Liver (tissue), 9 donors: ENCODE results near the gene ATR. TPM values are rescaled to one million over a fixed set of nuclear protein-coding genes. Genes with fewer than 3 reads are reported as not detected.

Experiments used
- DNase-seq: peaks from one replicate; pipeline ENCODE4 v3.0.0-alpha.2; 2017; ENCODE audit warnings: low spot score
- H3K27ac ChIP-seq, 2 donors: one replicate each; pipeline ENCODE4 v1.7.0; 2013; ENCODE audit warnings: inconsistent platforms in 2 of 2, low read length in 2 of 2, control low read depth in 1 of 2, low read depth in 1 of 2, mild to moderate bottlenecking in 1 of 2
- H3K27me3 ChIP-seq, 4 donors: one replicate each; pipeline versions ENCODE4 v1.6.1 to v1.7.0; 2013; ENCODE audit warnings: low read length in 3 of 4, inconsistent platforms in 1 of 4, mild to moderate bottlenecking in 1 of 4, moderate library complexity in 1 of 4; ENCODE audit not compliant: control insufficient read depth in 4 of 4, insufficient read depth in 4 of 4
- H3K36me3 ChIP-seq, 4 donors: one replicate each; pipeline versions ENCODE4 v1.6.1 to v1.7.0; 2013; ENCODE audit warnings: low read length in 3 of 4, mild to moderate bottlenecking in 3 of 4, low read depth in 1 of 4, moderate library complexity in 1 of 4; ENCODE audit not compliant: control insufficient read depth in 4 of 4, insufficient read depth in 3 of 4
- H3K4me1 ChIP-seq, 4 donors: one replicate each; pipeline versions ENCODE4 v1.6.1 to v1.7.0; 2013; ENCODE audit warnings: low read length in 3 of 4, mild to moderate bottlenecking in 3 of 4, moderate library complexity in 1 of 4; ENCODE audit not compliant: control insufficient read depth in 4 of 4, insufficient read depth in 4 of 4
- H3K4me3 ChIP-seq, 3 donors: one replicate each; pipeline versions ENCODE4 v1.6.1 to v1.7.0; 2013; ENCODE audit warnings: low read length in 3 of 3, control low read depth in 1 of 3, low read depth in 1 of 3, mild to moderate bottlenecking in 1 of 3
- H3K9ac ChIP-seq, 2 donors: one replicate each; pipeline ENCODE4 v1.7.0; 2013; ENCODE audit warnings: low read length in 2 of 2, mild to moderate bottlenecking in 2 of 2, moderate library complexity in 2 of 2, control low read depth in 1 of 2, low read depth in 1 of 2
- H3K9me3 ChIP-seq, 4 donors: one replicate each; pipeline versions ENCODE4 v1.6.1 to v1.7.0; 2013; ENCODE audit warnings: low read length in 3 of 4; ENCODE audit not compliant: control insufficient read depth in 4 of 4
- ATF3 ChIP-seq: IDR thresholded peaks from 2 replicates; pipeline ENCODE4 v1.6.1; 2016; ENCODE audit warnings: antibody characterized with exemption
- CTCF ChIP-seq: fragments of 150-350 bp; IDR thresholded peaks from 2 replicates; pipeline ENCODE4 v1.5.1; 2017; ENCODE audit warnings: improper control_type of control experiment, low read depth, low read length; ENCODE audit not compliant: missing input control
- EGR1 ChIP-seq, 2 donors: IDR thresholded peaks; 2 replicates each; pipeline ENCODE4 v1.6.1; 2016 to 2018; ENCODE audit warnings: antibody characterized with exemption in 2 of 2, low read depth in 2 of 2
- FOXA1 ChIP-seq: IDR thresholded peaks from 2 replicates; pipeline ENCODE4 v1.6.1; 2016; ENCODE audit warnings: antibody characterized with exemption
- FOXA2 ChIP-seq: IDR thresholded peaks from 2 replicates; pipeline ENCODE4 v1.6.1; 2016; ENCODE audit warnings: antibody characterized with exemption
- GABPA ChIP-seq, 2 donors: IDR thresholded peaks in 1 of 2; conservative IDR thresholded peaks in 1 of 2; 2 replicates each; pipeline ENCODE4 v1.6.1; 2016; ENCODE audit warnings: antibody characterized with exemption in 2 of 2, mild to moderate bottlenecking in 1 of 2, moderate library complexity in 1 of 2
- HNF4A ChIP-seq, 2 donors: conservative IDR thresholded peaks; 2 replicates each; pipeline ENCODE4 v1.6.1; 2016; ENCODE audit warnings: antibody characterized with exemption in 2 of 2, mild to moderate bottlenecking in 2 of 2
- HNF4G ChIP-seq: IDR thresholded peaks from 2 replicates; pipeline ENCODE4 v1.6.1; 2016; ENCODE audit warnings: antibody characterized with exemption
- JUND ChIP-seq, 2 donors: IDR thresholded peaks; 2 replicates each; pipeline ENCODE4 v1.6.1; 2016; ENCODE audit warnings: antibody characterized with exemption in 2 of 2
- MAX ChIP-seq: IDR thresholded peaks from 2 replicates; pipeline ENCODE4 v1.6.1; 2016; ENCODE audit warnings: antibody characterized with exemption
- NR2F2 ChIP-seq: IDR thresholded peaks from 2 replicates; pipeline ENCODE4 v1.6.1; 2016; ENCODE audit warnings: antibody characterized with exemption
- RAD21 ChIP-seq, 2 donors: IDR thresholded peaks; 2 replicates each; pipeline ENCODE4 v1.6.1; 2016; ENCODE audit warnings: antibody characterized with exemption in 2 of 2, mild to moderate bottlenecking in 2 of 2
- REST ChIP-seq: IDR thresholded peaks from 2 replicates; pipeline ENCODE4 v1.6.1; 2016; ENCODE audit warnings: antibody characterized with exemption, mild to moderate bottlenecking
- RXRA ChIP-seq, 2 donors: IDR thresholded peaks; 2 replicates each; pipeline ENCODE4 v1.6.1; 2017 to 2018; ENCODE audit warnings: antibody characterized with exemption in 2 of 2, mild to moderate bottlenecking in 1 of 2
- SP1 ChIP-seq: IDR thresholded peaks from 2 replicates; pipeline ENCODE4 v1.6.1; 2018; ENCODE audit warnings: antibody characterized with exemption, mild to moderate bottlenecking
- TAF1 ChIP-seq: conservative IDR thresholded peaks from 2 replicates; pipeline ENCODE4 v1.6.1; 2016; ENCODE audit warnings: antibody characterized with exemption, mild to moderate bottlenecking
- YY1 ChIP-seq: IDR thresholded peaks from 2 replicates; pipeline ENCODE4 v1.6.1; 2016; ENCODE audit warnings: antibody characterized with exemption, mild to moderate bottlenecking
- ZBTB33 ChIP-seq: IDR thresholded peaks from 2 replicates; pipeline ENCODE4 v1.6.1; 2016; ENCODE audit warnings: antibody characterized with exemption
- WGBS: extraction: QIAGEN DNeasy Blood & Tissue Kit; methylation state at CpG from one replicate; pipeline ENCODE4 v1.1.7; 2013; 5-methylcytosine and 5-hydroxymethylcytosine counted together
- polyA plus RNA-seq, 2 donors: library from polyadenylated mRNA; stranded (reverse) in 1 of 2; unstranded in 1 of 2; fragments of 200-250 nt in 1 of 2; fragments of >200 nt in 1 of 2; fragmentation: Nextera tagmentation in 1 of 2; extraction: Ambion mirVana in 1 of 2; gene quantifications; one replicate each; pipeline versions ENCODE4 v1.2.1 to v1.2.3, GENCODE V29; 2013 to 2015
- total RNA-seq, 2 donors: library from RNA; depleted of rRNA; stranded (reverse); fragments of >200 nt; gene quantifications; one replicate each; pipeline ENCODE4 v1.2.3, GENCODE V29; 2014
- donor health status: healthy.
- donor health status: healthy.
- donor health status: healthy.
- donor health status: healthy.
- donor health status: healthy.

ATR gene
- total and polyA plus RNA-seq, 4 donors, result 5.0 to 21.5 (median 12.1) TPM

- TF ChIP-seq NR2F2, result no peak
- no peak for TF ChIP-seq MAX
- TF ChIP-seq HNF4G, result no peak
- no peak for TF ChIP-seq GABPA (IDR thresholded peaks at IDR 0.05 in 1 of 2, conservative IDR thresholded peaks at IDR 0.05 in 1 of 2)
- no peak for TF ChIP-seq SP1
- no peak for TF ChIP-seq EGR1 (IDR thresholded peaks at IDR 0.05; ENCODE audit: low read depth in 2 of 2)
- no peak for TF ChIP-seq REST
- no peak for DNase-seq
- no peak overlapping the region for H3K4me3 ChIP-seq
Measured at GRCh38 chr3:142450881-142451280, 127.7 kb downstream of the ATR start.

GRCh38 chr3:142450189-142450588 lies 128.3 kb downstream of the ATR start:
- no peak for TF ChIP-seq FOXA2
- no peak for TF ChIP-seq CTCF
- no peak for TF ChIP-seq YY1
- no peak for TF ChIP-seq GABPA (IDR thresholded peaks at IDR 0.05 in 1 of 2, conservative IDR thresholded peaks at IDR 0.05 in 1 of 2)
- TF ChIP-seq HNF4G, result no peak
- no peak for TF ChIP-seq ATF3
- no peak for TF ChIP-seq REST
- no peak for TF ChIP-seq ZBTB33
- no peak for TF ChIP-seq NR2F2
- no peak for TF ChIP-seq EGR1 (IDR thresholded peaks at IDR 0.05; ENCODE audit: low read depth in 2 of 2)
- TF ChIP-seq SP1, result no peak
- no peak for TF ChIP-seq FOXA1
- TF ChIP-seq RAD21 (IDR thresholded peaks at IDR 0.05), result no peak
- TF ChIP-seq MAX, result no peak
- no peak for TF ChIP-seq RXRA (IDR thresholded peaks at IDR 0.05)
- TF ChIP-seq TAF1, result no peak
- TF ChIP-seq HNF4A (conservative IDR thresholded peaks at IDR 0.05), result no peak
- TF ChIP-seq JUND (IDR thresholded peaks at IDR 0.05), result no peak
- H3K4me1 ChIP-seq, result peaks cover 1 to 18% (median 9%) of the 10 kb centered on the region in 4 donors
- 88% methylated on average over 3 of the region's 3 CpGs for WGBS
- no peak for DNase-seq
- no peaks in the 10 kb centered on the region for H3K9me3 ChIP-seq
- H3K27me3 ChIP-seq, result no peaks in the 10 kb centered on the region
- H3K36me3 ChIP-seq, result peaks cover 2 to 16% (median 5%) of the 10 kb centered on the region in 4 donors
- H3K27ac ChIP-seq, result no peak overlapping the region
- H3K9ac ChIP-seq, result no peak overlapping the region
- H3K4me3 ChIP-seq, result no peak overlapping the region

More at GRCh38 chr3:142450881-142451280, 127.7 kb downstream of the ATR start:
- 96% methylated on average over 5 of the region's 5 CpGs for WGBS
- Histone ChIP-seq H3K27ac (no peak overlapping the region), H3K4me1 (peaks cover 1 to 11% (median 6%) of the 10 kb centered on the region in 4 donors), H3K36me3 (peaks cover 2 to 16% (median 5%) of the 10 kb centered on the region in 4 donors), H3K27me3 (no peaks in the 10 kb centered on the region), H3K9me3 (no peaks in the 10 kb centered on the region), H3K9ac (no peak overlapping the region)
